ENCODE data around the gene NHSL1.
A peak's percentile ranks its signal among the peaks of the same experiment; 100 is the strongest.

NHSL1 gene

DNA sequence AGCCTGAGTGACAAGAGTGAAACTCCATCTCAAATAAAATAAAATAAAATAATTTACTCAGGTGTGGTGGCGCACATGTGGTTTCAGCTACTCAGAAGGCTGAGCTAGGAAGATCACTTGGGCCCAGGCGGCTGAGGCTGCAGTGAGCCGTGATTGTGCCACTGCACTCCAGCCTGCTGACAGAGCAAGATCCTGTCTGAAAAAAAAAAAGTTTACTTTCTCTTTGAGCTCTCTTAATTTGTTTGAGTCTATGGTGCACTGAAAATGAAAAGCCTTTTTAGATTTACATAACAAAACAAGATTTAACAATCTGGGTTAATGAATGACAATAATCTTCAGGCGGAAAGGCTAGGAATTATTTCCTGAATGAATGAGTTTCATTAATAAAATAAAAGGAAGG lies 23.3 kb upstream of the NHSL1 start:
- no peak for DNase-seq (ENCODE audit: low spot score)

DNA sequence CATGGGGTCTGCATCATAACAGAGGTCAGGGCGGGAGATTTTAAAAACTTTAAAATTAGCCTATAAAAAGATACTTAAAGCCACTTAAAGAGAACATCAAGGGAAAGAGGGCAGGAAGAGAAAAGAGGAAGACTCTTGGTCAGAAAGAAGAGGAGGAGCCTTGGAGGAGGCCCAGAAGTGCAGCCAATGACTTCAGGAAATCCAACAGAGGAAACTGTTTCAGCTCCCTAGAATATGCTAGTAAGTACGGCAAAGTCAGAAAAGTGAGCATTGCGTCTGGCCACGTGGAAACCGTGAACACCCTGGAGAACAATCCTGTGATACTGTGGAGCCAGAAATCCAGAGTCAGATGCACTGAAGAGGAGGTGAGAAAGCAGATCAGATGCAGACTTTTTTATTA lies 22.5 kb upstream of the NHSL1 start:
- DNase-seq (ENCODE audit: low spot score): no peak

DNA sequence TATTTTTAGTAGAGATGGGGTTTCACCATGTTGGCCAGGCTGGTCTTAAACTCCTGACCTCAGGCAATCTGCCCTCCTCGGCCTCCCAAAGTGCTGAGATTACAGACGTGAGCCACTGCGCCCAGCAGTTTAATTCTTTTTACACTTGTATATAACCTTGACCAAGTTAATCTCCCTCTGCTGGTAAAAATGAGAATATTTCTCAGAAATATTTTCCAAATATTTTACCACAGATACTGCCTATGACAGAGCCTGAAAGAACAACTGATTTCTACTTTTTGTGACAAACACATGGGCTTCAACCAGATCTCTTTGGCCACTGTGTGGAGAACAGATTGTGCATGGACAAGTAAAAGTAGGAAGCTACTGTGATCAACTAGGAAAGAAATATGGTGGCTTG lies 21.2 kb upstream of the NHSL1 start:
- no peak for DNase-seq (ENCODE audit: low spot score)

- DNase-seq (ENCODE audit: low spot score): no peak
Measured at GRCh38 chr6:138518054-138518453, 18.8 kb upstream of the NHSL1 start.

DNA sequence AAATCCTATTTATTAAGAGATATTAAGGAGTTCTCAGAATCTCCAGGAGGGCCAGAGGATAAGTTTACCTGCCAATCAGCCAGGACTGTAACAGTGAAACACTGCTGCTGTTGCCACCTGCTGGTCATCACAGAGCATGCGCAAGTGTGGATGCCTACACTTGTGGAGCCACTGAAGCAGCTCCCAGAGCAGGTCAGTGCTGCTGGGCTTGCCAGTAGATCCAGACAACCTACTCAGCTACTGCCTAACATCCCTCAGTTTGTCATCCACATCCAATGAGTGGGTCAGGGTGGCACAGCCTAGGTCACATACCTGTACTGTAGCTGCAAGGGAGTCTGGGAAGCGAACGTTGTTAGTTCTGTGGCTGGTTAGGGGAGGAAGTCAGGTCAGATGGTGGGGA lies 18.3 kb upstream of the NHSL1 start:
- DNase-seq (ENCODE audit: low spot score): peak; percentile 25

DNA sequence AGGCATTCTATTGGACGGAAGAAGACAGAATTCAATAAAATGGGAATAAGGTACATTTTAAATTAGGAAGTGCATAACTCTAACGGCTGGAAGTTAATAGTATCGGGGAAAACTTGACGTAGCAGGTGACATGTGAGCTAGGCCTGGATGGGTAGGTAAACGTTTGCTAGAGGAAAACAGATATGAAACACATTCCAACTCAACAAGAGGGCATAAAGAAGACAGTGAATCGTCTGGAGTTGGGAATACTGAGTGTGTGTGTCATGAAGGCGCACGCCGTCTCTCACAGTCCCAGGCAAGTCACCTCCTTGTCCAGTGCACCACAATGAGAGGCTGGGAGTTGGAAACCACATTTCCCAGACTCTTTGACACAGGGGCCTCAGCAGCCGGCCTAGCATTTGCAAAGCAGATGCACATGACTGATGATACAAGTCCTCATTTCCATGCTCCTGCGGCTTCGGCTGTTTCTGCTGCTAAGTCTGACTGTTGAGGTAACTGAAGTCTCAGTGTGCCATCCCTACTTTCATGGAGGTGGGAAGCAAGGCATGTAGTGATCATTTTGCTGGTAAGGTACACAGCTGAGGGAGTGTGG lies 16.5 kb upstream of the NHSL1 start:
- no peak for DNase-seq (ENCODE audit: low spot score)

- DNase-seq (ENCODE audit: low spot score): no peak
Measured at GRCh38 chr6:138514860-138515540, 15.7 kb upstream of the NHSL1 start.

DNA sequence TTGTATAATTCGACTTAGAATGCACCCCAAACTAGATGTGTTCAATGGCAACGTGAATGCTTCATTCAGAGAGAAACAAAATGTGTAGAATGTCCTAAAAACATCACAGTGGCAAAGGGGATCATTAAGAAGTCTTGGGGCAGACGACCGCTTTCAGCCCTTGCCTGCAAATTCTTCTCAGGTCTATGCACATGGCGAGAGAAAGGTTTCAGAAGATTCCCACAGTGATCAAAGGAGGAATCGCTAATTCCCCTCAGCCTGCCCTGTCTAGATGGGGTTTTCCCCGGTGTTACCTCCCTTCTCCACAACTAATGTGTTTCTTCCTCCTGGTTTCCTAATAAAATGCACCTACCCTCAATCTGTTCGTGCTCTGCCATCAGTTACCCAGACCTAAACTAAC lies 13.3 kb upstream of the NHSL1 start:
- DNase-seq (ENCODE audit: low spot score): no peak

DNA sequence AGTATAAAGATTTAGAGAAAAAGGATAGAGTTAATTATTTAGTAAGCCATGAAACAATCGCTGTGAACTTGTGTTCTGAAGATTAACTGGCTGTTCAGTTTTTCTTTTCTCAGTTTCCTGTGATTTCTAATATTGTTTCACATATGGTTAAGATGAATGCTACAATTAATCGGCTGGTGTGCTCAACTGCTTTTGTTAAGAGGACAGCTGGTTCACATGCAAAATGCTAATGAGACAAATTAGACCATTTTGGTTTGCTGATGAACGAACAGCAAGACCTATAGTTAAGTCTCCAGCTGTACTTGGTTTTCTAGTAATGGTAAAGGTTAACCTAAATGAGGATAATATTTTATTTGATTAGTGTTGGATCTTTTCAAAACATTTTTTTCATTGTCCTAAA lies 10.8 kb upstream of the NHSL1 start:
- no peak for DNase-seq (ENCODE audit: low spot score)

- no peak for DNase-seq (ENCODE audit: low spot score)
Measured at GRCh38 chr6:138509371-138509770, 10.1 kb upstream of the NHSL1 start.

GRCh38 chr6:138508676-138508988 lies 9.3 kb upstream of the NHSL1 start:
- no peak for DNase-seq (ENCODE audit: low spot score)

GRCh38 chr6:138507977-138508675 lies 8.8 kb upstream of the NHSL1 start:
- no peak for DNase-seq (ENCODE audit: low spot score)

GRCh38 chr6:138504764-138505689 lies 5.7 kb upstream of the NHSL1 start:
- DNase-seq (ENCODE audit: low spot score): no peak

GRCh38 chr6:138503881-138504680 lies 4.8 kb upstream of the NHSL1 start:
- DNase-seq (ENCODE audit: low spot score): no peak

- no peak for DNase-seq (ENCODE audit: low spot score)
Measured at GRCh38 chr6:138502546-138502945, 3.3 kb upstream of the NHSL1 start.

- DNase-seq (ENCODE audit: low spot score): no peak
Measured at GRCh38 chr6:138500867-138501446, 1.7 kb upstream of the NHSL1 start.

GRCh38 chr6:138500045-138500665 lies 861 bp upstream of the NHSL1 start:
- no peak for DNase-seq (ENCODE audit: low spot score)

DNA sequence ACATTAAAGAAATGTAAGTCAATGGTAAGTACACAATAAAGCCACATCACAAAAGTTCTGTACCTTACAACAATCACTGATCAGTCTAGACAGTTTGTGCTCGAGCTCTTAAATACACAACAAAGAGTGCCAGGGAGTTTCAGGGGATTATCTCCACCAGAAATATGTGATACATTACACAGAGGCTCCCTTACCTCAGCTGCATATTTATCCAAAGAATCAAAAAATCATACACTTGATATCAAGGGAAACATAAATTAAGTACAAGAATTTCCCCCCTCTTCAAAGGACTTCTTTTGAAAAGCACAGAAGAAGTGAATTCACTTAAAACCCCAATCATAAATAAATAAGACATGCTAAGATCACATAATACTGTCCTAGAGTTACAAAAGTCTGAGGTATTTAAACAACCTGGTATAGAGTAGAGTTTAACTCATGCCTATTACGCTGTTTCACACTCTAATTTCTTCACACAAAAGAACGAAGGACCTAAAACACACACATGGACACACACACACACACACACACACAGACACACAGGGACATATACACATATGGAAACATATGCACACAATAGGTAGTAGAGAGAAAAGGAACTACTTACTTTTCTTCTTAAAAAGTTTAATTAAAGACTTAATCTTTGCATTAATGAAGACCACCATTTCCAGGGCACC lies 528 bp downstream of the NHSL1 start:
- no peak for DNase-seq (ENCODE audit: low spot score)

DNA sequence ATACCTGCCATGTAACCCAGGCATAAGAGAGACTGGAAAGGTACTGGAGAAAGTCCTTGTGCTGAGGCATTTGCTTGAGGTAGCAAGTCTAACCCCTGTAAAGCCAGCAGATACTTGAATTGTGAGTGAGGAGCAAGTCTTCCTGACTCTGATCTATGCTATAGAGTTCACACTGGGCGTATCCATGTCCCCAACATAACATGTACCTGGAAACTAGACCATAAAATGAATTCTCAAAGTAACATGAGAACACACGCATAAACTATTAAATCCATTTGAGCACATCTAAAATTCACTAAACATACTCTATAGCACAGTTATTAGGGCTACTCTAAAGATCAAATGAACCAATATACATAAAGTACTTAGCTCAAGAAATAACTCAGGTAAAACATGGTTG lies 2.0 kb downstream of the NHSL1 start:
- no peak for DNase-seq (ENCODE audit: low spot score)

DNA sequence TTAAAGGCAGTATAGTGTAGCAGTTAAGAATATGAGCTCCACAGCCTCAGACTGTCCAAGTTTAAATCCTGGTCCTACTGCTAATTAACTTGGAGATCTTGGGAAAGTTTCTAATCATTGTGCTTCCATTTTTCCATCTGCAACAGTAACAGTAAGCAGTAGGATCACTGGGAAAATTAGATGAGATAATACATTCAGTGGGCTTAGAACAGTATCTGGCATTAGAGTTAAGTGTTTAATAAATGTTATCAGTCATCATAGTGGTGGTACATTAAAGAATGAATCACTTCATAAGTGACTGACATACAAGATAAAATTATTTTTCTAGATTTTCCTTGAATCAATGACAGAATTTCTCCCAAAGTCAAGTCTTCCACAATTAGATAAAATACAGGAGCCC lies 5.0 kb downstream of the NHSL1 start:
- no peak for DNase-seq (ENCODE audit: low spot score)
